Pulmonary artery endothelial cell (primary cell): ENCODE data around the gene CORO2A. TPM values are rescaled to one million over a fixed set of nuclear protein-coding genes. Genes with fewer than 3 reads are reported as not detected.

Experiments
- DNase-seq: peaks from one replicate; pipeline ENCODE4 v3.0.0-alpha.2; 2011; ENCODE audit warnings: low read depth, low spot score
- total RNA-seq: library from RNA; depleted of rRNA; stranded (reverse); fragments of >200 nt; gene quantifications from 2 replicates; pipeline ENCODE4 v1.2.3, GENCODE V29; 2014

The CORO2A gene
- total RNA-seq, 1 donor from 2014 or later: 0.26 TPM

GRCh38 chr9:98172604-98173003 is 19.8 kb downstream of the CORO2A start:
- no peak for DNase-seq

- no peak for DNase-seq
Measured at GRCh38 chr9:98171176-98171925, 21.1 kb downstream of the CORO2A start.

- no peak for DNase-seq
Measured at GRCh38 chr9:98168941-98169488, 23.4 kb downstream of the CORO2A start.

- no peak for DNase-seq
Measured at GRCh38 chr9:98168153-98168780, 24.2 kb downstream of the CORO2A start.

- no peak for DNase-seq
Measured at GRCh38 chr9:98164912-98165311, 27.5 kb downstream of the CORO2A start.

GRCh38 chr9:98162613-98163012 is 29.8 kb downstream of the CORO2A start:
- DNase-seq: no peak

GRCh38 chr9:98161851-98162250 is 30.6 kb downstream of the CORO2A start:
- no peak for DNase-seq

GRCh38 chr9:98159790-98160189 is 32.6 kb downstream of the CORO2A start:
- no peak for DNase-seq

GRCh38 chr9:98159301-98159700 is 33.1 kb downstream of the CORO2A start:
- DNase-seq: no peak

- DNase-seq: no peak
Measured at GRCh38 chr9:98158071-98158831, 34.2 kb downstream of the CORO2A start.

GRCh38 chr9:98157372-98157771 is 35.1 kb downstream of the CORO2A start:
- DNase-seq: no peak

- DNase-seq: no peak
Measured at GRCh38 chr9:98154678-98155077, 37.8 kb downstream of the CORO2A start.

- DNase-seq: no peak
Measured at GRCh38 chr9:98152526-98152925, 39.9 kb downstream of the CORO2A start.

- DNase-seq: no peak
Measured at GRCh38 chr9:98150721-98151120, 41.7 kb downstream of the CORO2A start.

GRCh38 chr9:98150164-98150563 is 42.3 kb downstream of the CORO2A start:
- no peak for DNase-seq

GRCh38 chr9:98149422-98149821 is 43.0 kb downstream of the CORO2A start:
- DNase-seq: no peak

GRCh38 chr9:98148486-98148885 is 44.0 kb downstream of the CORO2A start:
- no peak for DNase-seq

- DNase-seq: no peak
Measured at GRCh38 chr9:98147582-98147981, 44.9 kb downstream of the CORO2A start.

- DNase-seq: no peak
Measured at GRCh38 chr9:98146101-98146991, 46.1 kb downstream of the CORO2A start.

GRCh38 chr9:98144631-98145030 is 47.8 kb downstream of the CORO2A start:
- DNase-seq: no peak

GRCh38 chr9:98144076-98144475 is 48.4 kb downstream of the CORO2A start:
- DNase-seq: no peak
